Osteocyte (in vitro differentiated cells): Measurements from ENCODE around the gene TBL3. TPM values are rescaled to one million over a fixed set of nuclear protein-coding genes. Genes with fewer than 3 reads are reported as not detected.

Source experiments
- DNase-seq: peaks from one replicate; pipeline ENCODE4 v3.0.0; 2021; ENCODE audit warnings: mixed read lengths; ENCODE audit not compliant: unreplicated experiment; ENCODE audit errors: extremely low spot score
- H3K27ac Mint-ChIP-seq: one replicate; pipeline ENCODE4 v1.8.0; 2021; ENCODE audit warnings: mild to moderate bottlenecking, mixed read lengths; ENCODE audit not compliant: unreplicated experiment
- H3K27me3 Mint-ChIP-seq: one replicate; pipeline ENCODE4 v1.8.0; 2021; ENCODE audit warnings: mixed read lengths; ENCODE audit not compliant: unreplicated experiment
- H3K36me3 Mint-ChIP-seq: one replicate; pipeline ENCODE4 v1.8.0; 2021; ENCODE audit warnings: mixed read lengths; ENCODE audit not compliant: unreplicated experiment
- H3K4me1 Mint-ChIP-seq: one replicate; pipeline ENCODE4 v1.8.0; 2021; ENCODE audit warnings: mixed read lengths; ENCODE audit not compliant: unreplicated experiment
- H3K4me3 Mint-ChIP-seq: one replicate; pipeline ENCODE4 v1.8.0; 2021; ENCODE audit warnings: mild to moderate bottlenecking, moderate library complexity, mixed read lengths; ENCODE audit not compliant: unreplicated experiment
- H3K9me3 Mint-ChIP-seq: one replicate; pipeline ENCODE4 v1.8.0; 2021; ENCODE audit warnings: mixed read lengths; ENCODE audit not compliant: unreplicated experiment
- total RNA-seq: library from RNA; stranded (reverse); gene quantifications from 2 replicates; pipeline ENCODE4 v1.2.1, GENCODE V29; 2021
- TF ChIP-seq, protein P1 (sequence below): fragments of 200-600 bp; sonication (generic); IDR thresholded peaks from 2 replicates; pipeline ENCODE4 v1.5.0; 2021; ENCODE audit warnings: antibody characterized with exemption, mild to moderate bottlenecking, moderate library complexity

TBL3 gene
- total RNA-seq, 1 donor from 2014 or later = 32.0 TPM

GRCh38 chr16:2029350-2029749, 57.5 kb downstream of the TBL3 start:
- Mint-ChIP-seq H3K9me3 (no peaks in the 10 kb centered on the region), H3K4me1 (peaks cover 62% of the 10 kb centered on the region), H3K27me3 (no peaks in the 10 kb centered on the region), H3K4me3 (peak overlapping the region; percentile 51), H3K27ac (no peak overlapping the region), H3K36me3 (peaks cover 1% of the 10 kb centered on the region)
- TF ChIP-seq, protein P1, sequence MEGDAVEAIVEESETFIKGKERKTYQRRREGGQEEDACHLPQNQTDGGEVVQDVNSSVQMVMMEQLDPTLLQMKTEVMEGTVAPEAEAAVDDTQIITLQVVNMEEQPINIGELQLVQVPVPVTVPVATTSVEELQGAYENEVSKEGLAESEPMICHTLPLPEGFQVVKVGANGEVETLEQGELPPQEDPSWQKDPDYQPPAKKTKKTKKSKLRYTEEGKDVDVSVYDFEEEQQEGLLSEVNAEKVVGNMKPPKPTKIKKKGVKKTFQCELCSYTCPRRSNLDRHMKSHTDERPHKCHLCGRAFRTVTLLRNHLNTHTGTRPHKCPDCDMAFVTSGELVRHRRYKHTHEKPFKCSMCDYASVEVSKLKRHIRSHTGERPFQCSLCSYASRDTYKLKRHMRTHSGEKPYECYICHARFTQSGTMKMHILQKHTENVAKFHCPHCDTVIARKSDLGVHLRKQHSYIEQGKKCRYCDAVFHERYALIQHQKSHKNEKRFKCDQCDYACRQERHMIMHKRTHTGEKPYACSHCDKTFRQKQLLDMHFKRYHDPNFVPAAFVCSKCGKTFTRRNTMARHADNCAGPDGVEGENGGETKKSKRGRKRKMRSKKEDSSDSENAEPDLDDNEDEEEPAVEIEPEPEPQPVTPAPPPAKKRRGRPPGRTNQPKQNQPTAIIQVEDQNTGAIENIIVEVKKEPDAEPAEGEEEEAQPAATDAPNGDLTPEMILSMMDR = no peak
- no peak for DNase-seq

DNA sequence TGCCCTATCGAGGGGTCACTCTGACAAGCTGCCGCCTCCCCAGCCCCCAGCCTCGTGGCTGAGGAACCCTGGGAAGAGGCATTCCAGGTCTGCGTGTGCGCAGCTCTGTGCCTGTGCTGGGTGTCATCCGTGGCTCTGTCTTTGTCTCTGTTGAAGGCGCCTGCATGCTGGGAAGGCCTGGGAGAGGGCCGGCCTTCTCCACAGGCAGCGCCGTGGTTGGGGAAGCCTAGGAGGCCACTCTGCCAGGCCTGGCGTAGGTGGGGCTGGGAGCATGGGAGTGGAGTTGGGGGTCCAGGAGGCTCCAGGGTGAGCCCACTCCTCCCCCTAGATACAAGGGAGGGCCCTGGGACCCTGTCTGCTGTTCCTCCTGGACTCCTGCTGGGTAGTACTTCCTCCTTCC, 58.2 kb downstream of the TBL3 start:
- Mint-ChIP-seq H3K4me1 (peaks cover 67% of the 10 kb centered on the region), H3K27me3 (no peaks in the 10 kb centered on the region), H3K9me3 (no peaks in the 10 kb centered on the region), H3K4me3 (peak overlapping the region; percentile 51), H3K36me3 (peaks cover 1% of the 10 kb centered on the region), H3K27ac (no peak overlapping the region)
- DNase-seq = no peak
- TF ChIP-seq, protein P1 = no peak

- peak overlapping the region; percentile 88 for H3K27ac Mint-ChIP-seq
- peaks cover 67% of the 10 kb centered on the region for H3K4me1 Mint-ChIP-seq
- TF ChIP-seq, protein P1 = no peak
- DNase-seq = no peak
- no peaks in the 10 kb centered on the region for H3K27me3 Mint-ChIP-seq
- H3K36me3 Mint-ChIP-seq = peaks cover 1% of the 10 kb centered on the region
- no peaks in the 10 kb centered on the region for H3K9me3 Mint-ChIP-seq
- H3K4me3 Mint-ChIP-seq = no peak overlapping the region
These were observed 59.3 kb downstream of the TBL3 start for GRCh38 chr16:2031081-2031577.

Other genes with a start within 250 kb of the TBL3 start
- gene NME3, start 200.5 kb upstream of the TBL3 start, total RNA-seq = 45.8 and 48.8 TPM in 2 replicates
- gene EME2, start 199.2 kb upstream of the TBL3 start, total RNA-seq = 21.5 and 22.4 TPM in 2 replicates
- gene MRPS34, start 198.9 kb upstream of the TBL3 start, total RNA-seq = 70.9 and 73.9 TPM in 2 replicates
- 52.8 and 53.4 TPM in 2 replicates for gene SPSB3, start 189.5 kb upstream of the TBL3 start, total RNA-seq
- 55.5 and 56.3 TPM in 2 replicates for gene NUBP2, start 189.1 kb upstream of the TBL3 start, total RNA-seq
- gene IGFALS, start 178.3 kb upstream of the TBL3 start, total RNA-seq = 0.34 and 0.43 TPM in 2 replicates
- 55.0 and 57.0 TPM in 2 replicates for gene HAGH, start 145.2 kb upstream of the TBL3 start, total RNA-seq
- 25.9 and 29.5 TPM in 2 replicates for gene FAHD1, start 144.8 kb upstream of the TBL3 start, total RNA-seq
- 0.63 and 1.2 TPM in 2 replicates for gene MEIOB, start 99.9 kb upstream of the TBL3 start, total RNA-seq
- not detected in 2 replicates for gene HS3ST6, start 53.6 kb upstream of the TBL3 start, total RNA-seq
- gene MSRB1, start 28.9 kb upstream of the TBL3 start, total RNA-seq = 17.1 and 21.0 TPM in 2 replicates
- gene RPL3L, start 17.4 kb upstream of the TBL3 start, total RNA-seq = 1.2 TPM in 1 of 2 replicates, not detected in the other
- gene NDUFB10, start 12.5 kb upstream of the TBL3 start, total RNA-seq = 126 TPM in 2 replicates
- gene RPS2, start 7.2 kb upstream of the TBL3 start, total RNA-seq = 2,261 and 2,286 TPM in 2 replicates
- gene RNF151, start 5.2 kb upstream of the TBL3 start, total RNA-seq = 0.46 TPM in 1 of 2 replicates, not detected in the other
- gene NOXO1, start 9.4 kb downstream of the TBL3 start, total RNA-seq = 0.54 and 0.91 TPM in 2 replicates
- gene GFER, start 12.1 kb downstream of the TBL3 start, total RNA-seq = 21.2 and 24.7 TPM in 2 replicates
- 0.57 and 0.91 TPM in 2 replicates for gene SYNGR3, start 17.9 kb downstream of the TBL3 start, total RNA-seq
- gene ZNF598, start 37.8 kb downstream of the TBL3 start, total RNA-seq = 45.4 and 46.9 TPM in 2 replicates
- gene NPW, start 47.7 kb downstream of the TBL3 start, total RNA-seq = 4.1 and 4.4 TPM in 2 replicates
- 143 and 146 TPM in 2 replicates for gene NHERF2, start 54.8 kb downstream of the TBL3 start, total RNA-seq
- 22.2 and 24.3 TPM in 2 replicates for gene NTHL1, start 75.8 kb downstream of the TBL3 start, total RNA-seq
- 183 and 194 TPM in 2 replicates for gene TSC2, start 75.9 kb downstream of the TBL3 start, total RNA-seq
- 169 and 188 TPM in 2 replicates for gene PKD1, start 163.8 kb downstream of the TBL3 start, total RNA-seq
- 2.0 and 3.4 TPM in 2 replicates for gene RAB26, start 176.6 kb downstream of the TBL3 start, total RNA-seq
- gene TRAF7, start 183.7 kb downstream of the TBL3 start, total RNA-seq = 78.1 and 84.9 TPM in 2 replicates
- gene CASKIN1, start 224.6 kb downstream of the TBL3 start, total RNA-seq = 2.4 and 3.7 TPM in 2 replicates
- 57.6 and 60.2 TPM in 2 replicates for gene MLST8, start 233.4 kb downstream of the TBL3 start, total RNA-seq
- gene BRICD5, start 238.8 kb downstream of the TBL3 start, total RNA-seq = 6.6 and 10.1 TPM in 2 replicates
- 14.1 and 15.0 TPM in 2 replicates for gene PGP, start 242.8 kb downstream of the TBL3 start, total RNA-seq